ENCODE results near the gene BOC. TPM values are rescaled to one million over a fixed set of nuclear protein-coding genes. Genes with fewer than 3 reads are reported as not detected.

BOC gene
- total RNA-seq, 1 experiment from 2014 or later = 7.3 TPM

- CTCF ChIA-PET = no interaction called here
- no peaks in the 10 kb centered on the region for H4K20me1 ChIP-seq (ENCODE audit: low read length)
- TF ChIP-seq CTCF (conservative IDR thresholded peaks at IDR 0.05; ENCODE audit: low read depth, low read length) (no peak), EZH2phosphoT487 (IDR thresholded peaks at IDR 0.05; ENCODE audit: borderline replicate concordance, low read length) (no peak), EZH2 (IDR thresholded peaks at IDR 0.05; ENCODE audit: low read length, unreplicated experiment) (no peak)
- H3K9ac ChIP-seq (ENCODE audit: low read length) = no peak overlapping the region
- ATAC-seq = no peak
- no peaks in the 10 kb centered on the region for H3F3A ChIP-seq (ENCODE audit: low read length, unreplicated experiment)
- H3K36me3 ChIP-seq (ENCODE audit: low read depth, low read length) = no peaks in the 10 kb centered on the region
- H3K27me3 ChIP-seq (ENCODE audit: low read length) = no peaks in the 10 kb centered on the region
- DNase-seq = no peak
- H3K4me1 ChIP-seq (ENCODE audit: insufficient read depth, low read length) = no peaks in the 10 kb centered on the region
- no peaks in the 10 kb centered on the region for H3K79me2 ChIP-seq (ENCODE audit: low read length)
- H2AFZ ChIP-seq (ENCODE audit: low read length) = no peak overlapping the region
- no peak overlapping the region for H3K4me2 ChIP-seq (ENCODE audit: low read length)
- H3K9me3 ChIP-seq (ENCODE audit: low read length) = no peaks in the 10 kb centered on the region
- no peak overlapping the region for H3K27ac ChIP-seq (ENCODE audit: low read length)
- no peaks in the 10 kb centered on the region for H3K9me2 ChIP-seq (replicated peaks; ENCODE audit: low read length)
- POLR2A ChIA-PET (ENCODE audit: unreplicated experiment) = no interaction called here
- BruUV-seq (replicated peaks) = no TSS peak
- intact Hi-C loops (cut with micrococcal nuclease) = no loop called here
- no peak overlapping the region for H3K4me3 ChIP-seq (ENCODE audit: low read length)
These were observed 86.5 kb downstream of the BOC start for GRCh38 chr3:113297841-113298240.

- ATAC-seq (no peak; the same call in 1 of the 2 replicates), DNase-seq (no peak)
- H3K27ac ChIP-seq (ENCODE audit: low read length) = no peak overlapping the region
- TF ChIP-seq EZH2phosphoT487 (IDR thresholded peaks at IDR 0.05; ENCODE audit: borderline replicate concordance, low read length) = no peak
- ChIA-PET POLR2A (ENCODE audit: unreplicated experiment) (no interaction called here), CTCF (no interaction called here)
- no peaks in the 10 kb centered on the region for H3K27me3 ChIP-seq (ENCODE audit: low read length)
- H3K4me2 ChIP-seq (ENCODE audit: low read length) = no peak overlapping the region
- H3K9ac ChIP-seq (ENCODE audit: low read length) = no peak overlapping the region
- H3K4me3 ChIP-seq (ENCODE audit: low read length) = no peak overlapping the region
- no peaks in the 10 kb centered on the region for H3K9me3 ChIP-seq (ENCODE audit: low read length)
- H3K79me2 ChIP-seq (ENCODE audit: low read length) = no peaks in the 10 kb centered on the region
- no TSS peak for BruUV-seq (replicated peaks)
- H3K4me1 ChIP-seq (ENCODE audit: insufficient read depth, low read length) = no peaks in the 10 kb centered on the region
- H3F3A ChIP-seq (ENCODE audit: low read length, unreplicated experiment) = no peaks in the 10 kb centered on the region
- no peak overlapping the region for H2AFZ ChIP-seq (ENCODE audit: low read length)
- H3K36me3 ChIP-seq (ENCODE audit: low read depth, low read length) = no peaks in the 10 kb centered on the region
- H4K20me1 ChIP-seq (ENCODE audit: low read length) = no peaks in the 10 kb centered on the region
- H3K9me2 ChIP-seq (replicated peaks; ENCODE audit: low read length) = no peaks in the 10 kb centered on the region
- intact Hi-C loops (cut with micrococcal nuclease) = no loop called here
These were observed 89.2 kb downstream of the BOC start for GRCh38 chr3:113300596-113300995.

GRCh38 chr3:113304102-113304501 lies 92.7 kb downstream of the BOC start:
- POLR2A ChIA-PET (ENCODE audit: unreplicated experiment) = no interaction called here
- DNase-seq = no peak
- Histone ChIP-seq H3F3A (ENCODE audit: low read length, unreplicated experiment) (no peaks in the 10 kb centered on the region), H3K27me3 (ENCODE audit: low read length) (no peaks in the 10 kb centered on the region), H3K9me3 (ENCODE audit: low read length) (no peaks in the 10 kb centered on the region), H3K27ac (ENCODE audit: low read length) (no peak overlapping the region), H3K4me2 (ENCODE audit: low read length) (no peak overlapping the region), H3K4me1 (ENCODE audit: insufficient read depth, low read length) (no peaks in the 10 kb centered on the region), H3K4me3 (ENCODE audit: low read length) (no peak overlapping the region), H2AFZ (ENCODE audit: low read length) (no peak overlapping the region), H3K9me2 (replicated peaks; ENCODE audit: low read length) (no peaks in the 10 kb centered on the region), H3K9ac (ENCODE audit: low read length) (no peak overlapping the region), H4K20me1 (ENCODE audit: low read length) (no peaks in the 10 kb centered on the region), H3K36me3 (ENCODE audit: low read depth, low read length) (no peaks in the 10 kb centered on the region), H3K79me2 (ENCODE audit: low read length) (no peaks in the 10 kb centered on the region)
- BruUV-seq (replicated peaks) = no TSS peak
- ATAC-seq = no peak
- CTCF ChIA-PET = no interaction called here
- TF ChIP-seq EZH2phosphoT487 (IDR thresholded peaks at IDR 0.05; ENCODE audit: borderline replicate concordance, low read length) (no peak), CTCF (conservative IDR thresholded peaks at IDR 0.05; ENCODE audit: low read depth, low read length) (no peak), EZH2 (IDR thresholded peaks at IDR 0.05; ENCODE audit: low read length, unreplicated experiment) (no peak)
- intact Hi-C loops (cut with micrococcal nuclease) = no loop called here
